Activated CD4-positive, CD25-positive, alpha-beta regulatory T cell treated with anti-CD3 and anti-CD28 coated beads, Interleukin-2, amount 50 U/mL, for 72 hours (primary cell): Measurements from ENCODE around the gene CROCC2.

Experiments
- DNase-seq: peaks from one replicate; pipeline ENCODE4 v3.0.0; 2021

CROCC2 gene

GRCh38 chr2:240893363-240893844 lies 12.7 kb upstream of the CROCC2 start:
- no peak for DNase-seq

GRCh38 chr2:240894006-240894405 lies 12.1 kb upstream of the CROCC2 start:
- no peak for DNase-seq

DNA sequence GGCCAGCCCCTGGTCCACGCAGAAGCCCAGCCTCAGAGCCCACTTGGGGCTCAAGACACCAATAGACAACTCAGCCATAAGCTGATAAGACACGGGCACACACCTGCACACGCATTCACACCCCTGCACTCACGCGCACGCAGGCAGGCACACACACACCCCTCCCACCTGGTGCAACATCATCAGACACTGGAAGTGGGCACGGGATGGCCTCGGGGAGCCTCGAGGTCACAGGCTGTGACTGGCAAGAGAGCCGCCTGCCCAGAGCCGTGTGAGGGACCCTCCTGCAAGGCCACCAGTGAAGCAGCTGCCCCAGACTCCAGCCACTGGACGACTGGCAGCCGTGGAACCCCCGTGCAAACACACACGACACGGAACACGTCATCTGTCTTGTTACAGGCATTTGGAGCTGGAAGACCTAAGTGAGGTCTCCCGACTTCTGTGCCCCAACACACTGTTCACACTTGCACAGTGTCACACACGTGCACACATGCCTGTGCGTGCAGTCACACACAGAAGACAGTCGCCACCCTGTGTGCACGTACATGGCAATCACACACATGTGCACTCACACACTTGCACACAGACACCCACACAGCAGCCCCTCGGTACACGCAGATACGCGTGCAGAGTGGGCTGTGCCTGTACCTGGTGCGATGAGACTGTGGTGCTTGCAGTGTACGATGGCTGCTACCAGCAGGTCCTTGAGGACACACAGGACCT lies 11.1 kb upstream of the CROCC2 start:
- DNase-seq = no peak

DNA sequence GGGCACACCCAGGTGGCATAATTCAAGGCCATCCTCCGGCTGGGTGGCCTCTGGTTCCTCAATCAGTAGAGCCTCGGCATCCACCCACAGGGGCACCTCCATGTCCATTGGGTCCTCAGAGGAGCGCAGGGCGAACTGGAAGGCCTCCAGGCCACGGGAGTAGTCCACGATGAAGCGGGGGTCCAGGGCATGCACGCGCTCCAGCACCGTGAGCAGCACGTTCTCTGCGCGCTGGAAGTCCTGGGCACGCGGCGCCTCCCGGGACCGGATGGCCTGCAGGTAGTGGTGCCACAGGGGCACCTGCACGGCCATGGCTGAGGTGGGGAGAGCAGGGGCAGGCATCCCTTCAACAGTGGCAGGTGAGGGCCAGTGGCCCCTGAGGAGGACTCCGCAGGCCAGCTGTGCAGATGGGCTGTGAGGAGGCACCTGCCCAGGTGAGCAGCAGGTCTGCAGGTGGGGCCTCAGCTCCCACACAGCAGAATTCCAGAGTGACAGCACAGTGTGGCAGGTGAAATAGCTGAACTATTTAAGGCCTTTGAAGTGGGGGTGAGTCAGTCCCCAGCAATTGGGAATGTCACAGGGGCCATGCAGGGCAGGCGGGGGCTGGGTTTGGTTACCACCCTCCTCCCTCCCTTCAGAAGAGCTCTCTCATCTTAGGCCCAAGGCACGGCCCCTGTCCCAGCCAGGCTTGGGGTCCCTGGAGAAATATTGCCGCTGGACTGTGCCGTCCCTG lies 10.3 kb upstream of the CROCC2 start, which contains the start of gene MAB21L4:
Gene MAB21L4 (minus strand): TSS at position 501 of the 733 bp plus-strand sequence. CDS start 159 bp downstream, at position 342.
- DNase-seq = no peak

DNA sequence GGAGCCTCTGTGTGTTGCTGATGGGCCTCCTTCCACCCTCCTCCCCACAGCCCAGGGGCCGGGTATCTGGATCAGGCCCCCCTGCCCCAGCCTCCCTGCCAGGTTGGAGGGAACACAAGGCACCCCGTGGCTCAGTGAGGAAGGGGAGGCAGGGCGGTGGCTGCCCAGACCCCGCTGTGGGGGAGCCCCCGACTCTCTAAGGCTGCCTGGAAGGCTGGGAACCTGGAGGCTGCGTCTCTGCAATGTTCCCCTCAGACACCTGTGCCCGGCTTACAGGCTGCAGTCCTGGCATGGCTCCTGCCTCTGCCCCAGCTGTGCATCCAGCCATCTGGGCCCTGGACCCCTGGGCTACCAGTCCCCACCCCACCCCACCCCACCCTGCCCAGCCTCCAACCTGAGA lies 9.7 kb upstream of the CROCC2 start:
- DNase-seq = no peak

DNA sequence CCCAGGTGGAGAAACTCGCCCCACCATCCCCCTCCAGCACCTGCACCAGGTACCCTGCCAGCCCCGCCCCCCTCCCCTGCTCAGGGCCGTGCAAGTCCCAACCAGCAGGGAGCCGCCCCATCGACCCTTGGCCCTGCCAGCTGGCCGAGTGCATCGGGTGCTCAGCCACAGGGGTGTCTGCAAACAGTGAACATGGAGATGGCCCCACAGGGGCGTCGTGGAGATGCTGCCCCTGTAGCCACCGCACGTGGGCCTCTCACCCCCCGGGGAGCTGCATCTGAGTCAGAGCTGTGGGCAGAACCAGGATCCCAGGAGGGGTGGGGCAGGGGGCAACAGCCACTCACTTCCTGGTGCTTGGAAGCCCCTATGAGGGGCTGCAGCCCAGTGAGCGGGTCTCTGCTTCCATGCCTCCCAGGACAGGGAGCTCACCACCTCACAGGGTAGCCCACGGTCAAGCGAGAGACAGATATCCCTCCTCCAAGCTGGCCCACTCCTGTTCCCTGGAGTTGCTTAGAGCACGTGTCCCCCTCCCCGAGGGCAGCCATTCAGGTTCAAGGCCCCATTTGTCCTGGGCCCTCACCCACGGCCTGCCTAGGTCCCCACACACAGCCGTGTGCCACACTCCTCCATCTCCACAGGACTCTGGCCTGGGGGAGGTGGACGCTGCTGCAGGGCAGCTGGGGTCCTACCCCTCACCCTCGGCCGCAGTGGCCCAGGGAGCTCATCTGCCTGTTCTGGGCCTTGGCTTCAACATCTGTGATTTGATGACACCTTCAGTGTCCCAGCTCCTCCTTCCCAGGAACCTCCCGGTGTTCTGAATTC lies 9.1 kb upstream of the CROCC2 start:
- no peak for DNase-seq

DNA sequence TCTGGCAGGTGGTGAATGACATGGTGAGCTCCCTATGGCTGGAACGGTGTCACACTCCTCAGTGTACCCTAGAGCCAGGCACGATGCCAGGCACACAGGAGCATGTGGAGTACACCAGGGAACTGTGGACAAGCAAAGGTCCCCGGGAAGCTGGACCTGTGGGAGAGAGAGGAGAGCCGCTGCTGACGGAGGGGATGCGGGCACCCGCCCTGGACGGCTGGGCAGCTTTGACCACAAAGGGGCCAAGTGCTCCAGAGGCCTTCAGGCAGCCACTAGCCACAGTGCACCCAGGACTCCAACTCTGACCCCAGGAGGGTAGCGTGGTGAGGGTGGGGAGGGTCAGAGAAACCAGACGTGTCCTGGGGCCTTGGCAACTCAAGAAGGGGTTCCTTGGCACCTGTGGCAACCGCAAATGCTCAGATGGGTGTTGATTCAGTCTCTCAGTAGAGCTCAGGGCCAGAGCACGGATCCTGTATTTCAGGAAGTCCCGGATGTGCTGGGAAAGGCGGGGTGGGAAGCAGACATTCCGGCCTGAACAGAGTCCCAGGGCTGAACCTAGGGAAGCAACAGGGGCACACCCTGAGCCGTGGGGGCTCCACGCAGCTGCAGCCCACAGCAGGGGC lies 7.9 kb upstream of the CROCC2 start:
- DNase-seq = no peak

- no peak for DNase-seq
Observed at GRCh38 chr2:240898731-240899467, 7.2 kb upstream of the CROCC2 start.

- DNase-seq = no peak
Observed at GRCh38 chr2:240899468-240899865, 6.7 kb upstream of the CROCC2 start.

GRCh38 chr2:240900141-240900860 lies 5.8 kb upstream of the CROCC2 start:
- DNase-seq = no peak

DNA sequence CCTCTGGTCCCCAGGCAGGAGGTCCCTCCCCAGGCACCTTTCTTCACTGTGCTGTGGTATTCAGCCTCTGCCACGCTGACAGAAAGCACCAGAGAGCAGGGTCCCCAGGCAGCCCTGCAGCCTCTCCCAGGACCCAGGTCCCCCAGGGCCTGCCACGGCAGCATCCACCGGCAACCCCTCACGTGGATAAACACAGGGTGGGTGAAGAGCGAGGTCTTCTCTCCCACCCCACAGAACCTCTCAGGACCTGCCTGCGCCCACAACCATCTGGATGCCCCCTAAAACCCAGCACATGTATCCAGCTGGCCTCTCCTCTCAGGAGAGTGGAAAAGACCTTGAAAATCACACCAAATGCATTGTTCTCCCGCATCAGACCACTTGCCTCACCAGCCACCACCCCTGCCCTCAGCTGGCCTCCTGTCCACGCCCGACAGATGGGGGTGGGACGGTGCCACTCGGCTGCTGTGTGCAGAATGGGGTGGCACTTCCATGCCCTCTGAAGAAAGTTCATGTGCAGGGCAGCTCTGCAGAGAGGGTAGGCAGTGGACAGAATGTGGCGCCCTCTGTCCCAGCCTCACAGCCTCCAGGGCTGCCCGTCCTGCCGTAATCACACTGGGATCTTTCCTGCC lies 4.0 kb upstream of the CROCC2 start:
- no peak for DNase-seq

GRCh38 chr2:240902615-240903041 lies 3.5 kb upstream of the CROCC2 start:
- DNase-seq = no peak

- DNase-seq = no peak
Observed at GRCh38 chr2:240903191-240904060, 2.7 kb upstream of the CROCC2 start.

DNA sequence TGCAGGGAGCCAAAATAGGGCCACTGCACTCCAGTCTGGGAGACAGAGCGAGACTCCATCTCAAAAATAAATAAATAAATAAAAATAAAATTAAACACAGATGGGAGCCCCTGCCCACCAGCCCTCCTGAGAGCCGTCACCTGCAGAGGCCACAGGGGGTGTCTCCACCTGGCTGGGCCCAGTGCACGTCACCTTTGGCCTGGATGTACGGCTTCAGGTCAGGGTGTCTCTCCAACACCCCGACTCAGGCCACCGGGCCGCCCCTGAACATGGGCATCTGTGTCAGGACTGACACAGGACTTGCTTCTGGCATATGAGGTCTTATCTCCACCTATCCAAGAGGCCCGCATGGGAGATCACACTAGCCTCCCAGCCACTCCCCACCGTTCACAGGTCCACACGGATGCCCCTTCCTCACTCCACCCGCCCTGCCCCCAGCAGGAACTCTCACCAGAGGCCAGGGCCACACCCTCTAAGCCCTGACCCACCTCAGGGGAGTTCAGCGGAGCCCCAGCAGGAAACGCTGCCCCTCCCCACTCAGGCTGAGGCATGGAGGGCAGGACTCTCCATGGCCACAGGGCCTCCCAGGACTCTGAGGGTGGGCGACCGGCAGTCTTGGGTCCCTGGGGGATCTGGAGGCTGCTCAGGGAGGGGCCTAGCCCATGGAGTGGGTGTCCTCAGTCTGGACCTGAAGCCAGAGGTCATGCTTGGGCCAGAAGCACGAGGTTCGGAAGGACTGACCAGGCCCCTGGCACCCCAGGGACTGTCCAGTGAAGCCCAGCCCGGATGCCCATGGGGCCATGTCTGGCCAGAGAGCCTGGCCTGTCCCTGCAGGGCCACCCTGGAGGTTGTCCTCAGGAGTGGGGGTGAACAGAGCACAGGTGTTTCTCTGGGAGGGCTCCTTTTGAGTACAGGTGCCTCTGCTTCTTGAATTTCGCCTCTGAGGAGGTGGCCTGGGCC lies 1.6 kb upstream of the CROCC2 start:
- no peak for DNase-seq

- no peak for DNase-seq
Observed at GRCh38 chr2:240905176-240905781, 857 bp upstream of the CROCC2 start.

DNA sequence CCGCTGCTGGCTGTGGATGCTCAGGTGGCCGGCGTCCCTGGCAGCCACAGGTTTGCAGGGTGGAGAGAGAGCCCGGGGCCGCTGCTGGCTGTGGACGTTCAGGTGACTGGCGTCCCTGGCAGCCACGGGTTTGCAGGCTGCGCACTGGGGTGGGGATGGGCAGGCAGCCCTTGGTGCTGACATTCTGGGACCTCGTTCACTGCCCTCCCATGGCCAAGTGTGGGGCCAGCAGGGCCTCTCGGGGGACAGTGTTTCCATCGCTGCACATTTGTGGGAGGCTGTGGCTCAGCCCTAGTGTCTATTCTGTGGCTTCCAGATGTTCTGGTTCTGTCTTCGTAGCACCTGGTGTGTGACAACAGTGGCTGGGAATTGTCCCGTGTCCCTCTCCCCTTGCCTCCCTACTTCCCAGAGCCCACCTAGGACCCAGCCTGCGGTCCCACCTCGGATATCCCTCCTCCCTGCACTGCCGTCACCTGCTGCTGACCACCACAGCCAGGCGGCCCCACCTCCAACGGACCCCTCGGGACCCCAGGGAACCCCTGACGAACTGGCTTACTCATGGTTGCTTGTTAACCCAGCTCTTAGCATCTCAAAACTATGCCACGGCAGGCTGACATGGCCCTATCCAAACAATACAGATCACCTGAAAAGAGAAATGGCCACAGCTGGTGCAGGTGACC lies 915 bp downstream of the CROCC2 start:
- DNase-seq = no peak

GRCh38 chr2:240909216-240909974 lies 3.3 kb downstream of the CROCC2 start:
- no peak for DNase-seq
